GM12891 (cell line): ENCODE results near the gene MROH9.

ENCODE experiments used
- POLR2A ChIP-seq: IDR thresholded peaks from 2 replicates; pipeline ENCODE4 v1.6.1; 2011; ENCODE audit warnings: low read depth, low read length, control low read depth
- POLR2AphosphoS5 ChIP-seq: IDR thresholded peaks from 2 replicates; pipeline ENCODE4 v1.6.1; 2011; ENCODE audit warnings: low read depth, low read length, control low read depth

DNA sequence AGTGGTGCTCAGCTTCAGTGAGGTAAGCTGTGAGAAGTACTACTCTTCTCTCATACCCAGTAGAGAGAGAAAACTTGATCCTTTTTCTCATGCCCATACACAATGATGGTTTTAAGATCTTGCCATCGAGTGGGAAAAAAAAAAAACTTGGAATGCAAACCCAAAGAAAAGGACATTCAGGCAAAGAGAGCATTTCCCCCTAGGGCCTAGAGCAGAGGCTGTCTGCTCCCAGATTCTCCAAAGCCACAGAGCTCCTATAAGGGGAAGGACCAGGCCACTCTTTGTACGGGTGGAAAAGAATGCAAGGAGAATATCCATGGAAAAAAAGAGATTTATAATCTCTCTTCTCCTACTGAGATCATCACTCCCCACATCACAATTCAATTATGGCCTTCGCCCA is 34.9 kb downstream of the MROH9 start:
- TF ChIP-seq POLR2A = no peak
- TF ChIP-seq POLR2AphosphoS5 = no peak
